CD4-positive, CD25-positive, alpha-beta regulatory T cell (primary cell): Measurements from ENCODE around the gene HLX. TPM values are rescaled to one million over a fixed set of nuclear protein-coding genes. Genes with fewer than 3 reads are reported as not detected.

ENCODE experiments used
- ATAC-seq, 2 donors: fragments of 150-1000 bp; cut with Tn5 transposase; one replicate each; pipeline ENCODE4 v1.10.0; 2021; ENCODE audit warnings: low read depth in 2 of 2, moderate number of reproducible peaks in 2 of 2, moderate library complexity in 1 of 2
- DNase-seq, 3 donors: peaks; one replicate each; pipeline versions ENCODE4 v3.0.0 to v3.0.0-alpha.2; 2012 to 2022; ENCODE audit warnings: mixed read lengths in 1 of 3
- H3K27ac ChIP-seq: one replicate; pipeline ENCODE4 v1.7.0; 2013; ENCODE audit warnings: mild to moderate bottlenecking, low read length; ENCODE audit not compliant: insufficient read depth, poor library complexity, severe bottlenecking
- H3K27me3 ChIP-seq: one replicate; pipeline ENCODE4 v1.7.0; 2013; ENCODE audit warnings: low read length; ENCODE audit not compliant: control insufficient read depth, insufficient read depth
- H3K36me3 ChIP-seq: one replicate; pipeline ENCODE4 v1.7.0; 2013; ENCODE audit warnings: mild to moderate bottlenecking, low read length, moderate library complexity; ENCODE audit not compliant: control insufficient read depth, insufficient read depth
- H3K4me1 ChIP-seq: 2 replicates; pipeline ENCODE4 v1.7.0; 2013; ENCODE audit warnings: mild to moderate bottlenecking, low read length; ENCODE audit not compliant: insufficient read depth, control insufficient read depth, poor library complexity, severe bottlenecking
- H3K4me3 ChIP-seq: one replicate; pipeline ENCODE4 v1.7.0; 2013; ENCODE audit warnings: low read depth, mild to moderate bottlenecking, low read length, moderate library complexity
- H3K9me3 ChIP-seq, 2 experiments: 1 replicate in 1 of 2; 2 replicates in 1 of 2; pipeline ENCODE4 v1.7.0; 2013; ENCODE audit warnings: low read length in 2 of 2, mild to moderate bottlenecking in 1 of 2, moderate library complexity in 1 of 2; ENCODE audit not compliant: control insufficient read depth in 2 of 2
- H3K27ac Mint-ChIP-seq, 3 donors: one replicate each; pipeline ENCODE4 v1.8.0; 2020 to 2022; ENCODE audit warnings: mild to moderate bottlenecking in 3 of 3, mixed read lengths in 3 of 3, moderate library complexity in 2 of 3
- H3K27me3 Mint-ChIP-seq: one replicate; pipeline ENCODE4 v1.8.0; 2022; ENCODE audit warnings: mild to moderate bottlenecking, mixed read lengths
- H3K36me3 Mint-ChIP-seq: one replicate; pipeline ENCODE4 v1.8.0; 2020; ENCODE audit warnings: mixed read lengths
- H3K4me1 Mint-ChIP-seq, 4 donors: one replicate each; pipeline ENCODE4 v1.8.0; 2020 to 2022; ENCODE audit warnings: mixed read lengths in 4 of 4, mild to moderate bottlenecking in 1 of 4
- H3K4me3 Mint-ChIP-seq, 4 donors: one replicate each; pipeline ENCODE4 v1.8.0; 2020 to 2022; ENCODE audit warnings: mild to moderate bottlenecking in 4 of 4, mixed read lengths in 4 of 4, moderate library complexity in 3 of 4
- H3K9me3 Mint-ChIP-seq, 7 donors: one replicate each; pipeline ENCODE4 v1.8.0; 2020 to 2022; ENCODE audit warnings: mixed read lengths in 7 of 7, mild to moderate bottlenecking in 3 of 7, moderate library complexity in 2 of 7
- polyA plus RNA-seq, 4 donors: library from polyadenylated mRNA; unstranded; fragments of 300-500 nt; fragmentation: Illumina TruSeq; gene quantifications; one replicate each; pipeline ENCODE4 v1.2.3, GENCODE V29; 2021
- total RNA-seq: library from RNA; stranded (reverse); gene quantifications from one replicate; pipeline ENCODE4 v1.2.3, GENCODE V29; 2022

The HLX gene
- total and polyA plus RNA-seq, 5 donors from 2014 or later = 0.20 TPM; not detected in 4

- Mint-ChIP-seq H3K36me3 (no peaks in the 10 kb centered on the region), H3K27ac (no peak overlapping the region), H3K4me3 (no peak overlapping the region), H3K9me3 (peaks cover 0 to 1% (median 0%) of the 10 kb centered on the region in 7 donors), H3K4me1 (no peaks in the 10 kb centered on the region), H3K27me3 (peaks cover 4% of the 10 kb centered on the region)
- H3K4me1 ChIP-seq = no peaks in the 10 kb centered on the region
- no peaks in the 10 kb centered on the region for H3K36me3 ChIP-seq
- H3K27me3 ChIP-seq = no peaks in the 10 kb centered on the region
- no peak for ATAC-seq
- no peaks in the 10 kb centered on the region for H3K9me3 ChIP-seq
- no peak overlapping the region for H3K4me3 ChIP-seq
- no peak for DNase-seq
- no peak overlapping the region for H3K27ac ChIP-seq
Observed at GRCh38 chr1:220906561-220907334, 27.5 kb downstream of the HLX start.

GRCh38 chr1:220908757-220909156, 29.5 kb downstream of the HLX start:
- DNase-seq = no peak
- Histone ChIP-seq H3K4me1 (no peaks in the 10 kb centered on the region), H3K27ac (no peak overlapping the region), H3K9me3 (no peaks in the 10 kb centered on the region), H3K4me3 (no peak overlapping the region), H3K27me3 (no peaks in the 10 kb centered on the region), H3K36me3 (no peaks in the 10 kb centered on the region)
- Mint-ChIP-seq H3K4me1 (no peaks in the 10 kb centered on the region), H3K36me3 (no peaks in the 10 kb centered on the region), H3K4me3 (no peak overlapping the region), H3K27me3 (peaks cover 4% of the 10 kb centered on the region), H3K27ac (no peak overlapping the region), H3K9me3 (peaks cover 0 to 1% (median 0%) of the 10 kb centered on the region in 7 donors)
- no peak for ATAC-seq

GRCh38 chr1:220910021-220910420, 30.8 kb downstream of the HLX start:
- Histone ChIP-seq H3K4me1 (no peaks in the 10 kb centered on the region), H3K36me3 (no peaks in the 10 kb centered on the region), H3K27me3 (peaks cover 4% of the 10 kb centered on the region), H3K4me3 (no peak overlapping the region), H3K27ac (no peak overlapping the region), H3K9me3 (no peaks in the 10 kb centered on the region)
- Mint-ChIP-seq H3K4me1 (no peaks in the 10 kb centered on the region), H3K36me3 (no peaks in the 10 kb centered on the region), H3K27ac (no peak overlapping the region), H3K27me3 (peaks cover 6% of the 10 kb centered on the region), H3K4me3 (no peak overlapping the region), H3K9me3 (no peaks in the 10 kb centered on the region)
- DNase-seq = no peak
- no peak for ATAC-seq

- peaks cover 9% of the 10 kb centered on the region for H3K27me3 Mint-ChIP-seq
- ATAC-seq = no peak
- H3K36me3 ChIP-seq = no peaks in the 10 kb centered on the region
- H3K36me3 Mint-ChIP-seq = no peaks in the 10 kb centered on the region
- no peak for DNase-seq
- no peak overlapping the region for H3K27ac Mint-ChIP-seq
- peaks cover 4% of the 10 kb centered on the region for H3K27me3 ChIP-seq
- no peaks in the 10 kb centered on the region for H3K4me1 ChIP-seq
- H3K4me1 Mint-ChIP-seq = no peaks in the 10 kb centered on the region
- H3K4me3 Mint-ChIP-seq = no peak overlapping the region
- no peaks in the 10 kb centered on the region for H3K9me3 ChIP-seq
- no peaks in the 10 kb centered on the region for H3K9me3 Mint-ChIP-seq
- no peak overlapping the region for H3K4me3 ChIP-seq
- no peak overlapping the region for H3K27ac ChIP-seq
Observed at GRCh38 chr1:220914283-220915116, 35.3 kb downstream of the HLX start.

- ATAC-seq = no peak
- Histone ChIP-seq H3K27ac (no peak overlapping the region), H3K4me3 (no peak overlapping the region), H3K4me1 (no peaks in the 10 kb centered on the region), H3K36me3 (no peaks in the 10 kb centered on the region), H3K9me3 (no peaks in the 10 kb centered on the region), H3K27me3 (peaks cover 4% of the 10 kb centered on the region)
- Mint-ChIP-seq H3K27me3 (peaks cover 9% of the 10 kb centered on the region), H3K4me3 (no peak overlapping the region), H3K27ac (no peak overlapping the region), H3K9me3 (no peaks in the 10 kb centered on the region), H3K36me3 (no peaks in the 10 kb centered on the region), H3K4me1 (no peaks in the 10 kb centered on the region)
- DNase-seq = no peak
Observed at GRCh38 chr1:220915117-220915440, 35.8 kb downstream of the HLX start.

- peaks cover 4% of the 10 kb centered on the region for H3K27me3 ChIP-seq
- Mint-ChIP-seq H3K36me3 (no peaks in the 10 kb centered on the region), H3K4me1 (no peaks in the 10 kb centered on the region), H3K4me3 (no peak overlapping the region), H3K27ac (no peak overlapping the region), H3K9me3 (no peaks in the 10 kb centered on the region), H3K27me3 (peaks cover 12% of the 10 kb centered on the region)
- DNase-seq (no peak), ATAC-seq (no peak)
- H3K36me3 ChIP-seq = no peaks in the 10 kb centered on the region
- H3K4me3 ChIP-seq = no peak overlapping the region
- no peaks in the 10 kb centered on the region for H3K9me3 ChIP-seq
- no peaks in the 10 kb centered on the region for H3K4me1 ChIP-seq
- no peak overlapping the region for H3K27ac ChIP-seq
Observed at GRCh38 chr1:220915954-220916353, 36.7 kb downstream of the HLX start.

GRCh38 chr1:220917101-220917500, 37.9 kb downstream of the HLX start:
- Mint-ChIP-seq H3K9me3 (peaks cover 0 to 2% (median 0%) of the 10 kb centered on the region in 7 donors), H3K27ac (no peak overlapping the region), H3K27me3 (peaks cover 15% of the 10 kb centered on the region), H3K4me1 (no peaks in the 10 kb centered on the region), H3K4me3 (no peak overlapping the region), H3K36me3 (no peaks in the 10 kb centered on the region)
- DNase-seq (no peak), ATAC-seq (no peak)
- H3K27me3 ChIP-seq = peaks cover 4% of the 10 kb centered on the region
- H3K9me3 ChIP-seq = no peaks in the 10 kb centered on the region
- H3K36me3 ChIP-seq = no peaks in the 10 kb centered on the region
- H3K27ac ChIP-seq = no peak overlapping the region
- no peak overlapping the region for H3K4me3 ChIP-seq
- H3K4me1 ChIP-seq = no peaks in the 10 kb centered on the region
